GM23248 (cell line): ENCODE measurements around the gene EDC4. TPM values are rescaled to one million over a fixed set of nuclear protein-coding genes. Genes with fewer than 3 reads are reported as not detected.

Experiments used
- DNase-seq: peaks from one replicate; pipeline ENCODE4 v3.0.0-alpha.2; 2015
- H2AFZ ChIP-seq: fragments of 200-600 bp; sonication (generic); 2 replicates; pipeline ENCODE4 v1.6.1; 2016; ENCODE audit warnings: antibody characterized with exemption
- H3F3A ChIP-seq: fragments of 200-600 bp; sonication (generic); 2 replicates; pipeline ENCODE4 v1.6.1; 2016; ENCODE audit warnings: mild to moderate bottlenecking, antibody characterized with exemption, mixed run types; ENCODE audit not compliant: insufficient read depth
- H3K27ac ChIP-seq: fragments of 200-600 bp; sonication (generic); 2 replicates; pipeline ENCODE4 v1.5.1; 2016; ENCODE audit warnings: mild to moderate bottlenecking
- H3K27me3 ChIP-seq: fragments of 200-600 bp; sonication (generic); replicated peaks from 2 replicates; pipeline ENCODE4 v1.6.1; 2016; ENCODE audit warnings: mild to moderate bottlenecking; ENCODE audit not compliant: insufficient read depth
- H3K36me3 ChIP-seq: fragments of 200-600 bp; sonication (generic); 2 replicates; pipeline ENCODE4 v1.6.1; 2016; ENCODE audit warnings: low read depth, mild to moderate bottlenecking
- H3K4me1 ChIP-seq: fragments of 200-600 bp; sonication (generic); 2 replicates; pipeline ENCODE4 v1.6.1; 2016; ENCODE audit warnings: mild to moderate bottlenecking; ENCODE audit not compliant: insufficient read depth
- H3K4me2 ChIP-seq: fragments of 200-600 bp; sonication (generic); one replicate; pipeline ENCODE4 v1.6.1; 2016; ENCODE audit warnings: mild to moderate bottlenecking; ENCODE audit not compliant: unreplicated experiment
- H3K4me3 ChIP-seq: fragments of 200-600 bp; sonication (generic); 2 replicates; pipeline ENCODE4 v1.5.1; 2016; ENCODE audit warnings: mild to moderate bottlenecking
- H3K79me2 ChIP-seq: fragments of 200-600 bp; sonication (generic); 2 replicates; pipeline ENCODE4 v1.6.1; 2016; ENCODE audit warnings: mild to moderate bottlenecking; ENCODE audit not compliant: insufficient read depth
- H3K9ac ChIP-seq: fragments of 200-600 bp; sonication (generic); 2 replicates; pipeline ENCODE4 v1.6.1; 2016; ENCODE audit warnings: mild to moderate bottlenecking
- H3K9me2 ChIP-seq: fragments of 200-600 bp; sonication (generic); 2 replicates; pipeline ENCODE4 v1.6.1; 2016; ENCODE audit warnings: mixed run types, mild to moderate bottlenecking, moderate library complexity; ENCODE audit not compliant: insufficient read depth
- H3K9me3 ChIP-seq: fragments of 200-600 bp; sonication (generic); one replicate; pipeline ENCODE4 v1.6.1; 2017; ENCODE audit warnings: low read depth
- H4K20me1 ChIP-seq: fragments of 200-600 bp; sonication (generic); 2 replicates; pipeline ENCODE4 v1.6.0; 2016; ENCODE audit not compliant: insufficient read depth
- EZH2 ChIP-seq: fragments of 200-600 bp; sonication (generic); IDR thresholded peaks from 2 replicates; pipeline ENCODE4 v1.6.1; 2018; ENCODE audit warnings: antibody characterized with exemption, mild to moderate bottlenecking; ENCODE audit not compliant: insufficient read depth, poor library complexity, severe bottlenecking
- EZH2phosphoT487 ChIP-seq: fragments of 200-600 bp; sonication (generic); IDR thresholded peaks from 2 replicates; pipeline ENCODE4 v1.6.1; 2018; ENCODE audit warnings: antibody characterized with exemption, moderate library complexity, mild to moderate bottlenecking, low read depth; ENCODE audit not compliant: insufficient read depth
- WGBS, 2 experiments: methylation state at CpG; one replicate each; pipeline ENCODE4 v1.1.6; 2015 to 2017; ENCODE audit warnings: low lambda C conversion rate in 2 of 2, low coverage in 1 of 2; ENCODE audit errors: missing lambda C conversion rate in 2 of 2; 5-methylcytosine and 5-hydroxymethylcytosine counted together
- in situ Hi-C: fragments of 300-500 bp; cut with MboI; formaldehyde crosslinking; loops from 2 replicates; pipeline ENCODE4 v1.15.0; 2020
- polyA plus RNA-seq: library from polyadenylated mRNA; unstranded; fragments of >200 nt; fragmentation: Nextera tagmentation; extraction: Ambion mirVana; gene quantifications from 2 replicates; pipeline ENCODE4 v1.2.1, GENCODE V29; 2016
- total RNA-seq: library from RNA; depleted of rRNA; stranded (reverse); fragments of >200 nt; shearing (Covaris generic); gene quantifications from 2 replicates; pipeline ENCODE4 v1.2.3, GENCODE V29; 2014; rRNA removed

The EDC4 gene
- total RNA-seq (37.7 and 48.5 TPM in 2 replicates), polyA plus RNA-seq (39.9 and 41.3 TPM in 2 replicates)

GRCh38 chr16:67872631-67873434, at the start of gene EDC4:
TSS of gene EDC4 (plus strand) at chr16:67873052. CDS start at chr16:67873262, 210 bp downstream.
- H3K4me2 ChIP-seq = peak within 1 kb of the TSS; percentile 84
- WGBS, 2 experiments = 5 to 6% methylated on average over 36 to 42 of the region's 72 CpGs
- H3K27me3 ChIP-seq = no peaks in the 10 kb centered on the region
- H3K36me3 ChIP-seq = peaks cover 16% of the 10 kb centered on the region; the same call in 1 of the 2 replicates
- peak within 1 kb of the TSS; percentile 95 for H3K9ac ChIP-seq
- H3F3A ChIP-seq = peaks cover 25% of the 10 kb centered on the region
- peak within 1 kb of the TSS; percentile 74 for H2AFZ ChIP-seq
- TF ChIP-seq EZH2 = no peak
- no peak for TF ChIP-seq EZH2phosphoT487
- peaks cover 9% of the 10 kb centered on the region for H3K4me1 ChIP-seq
- H3K79me2 ChIP-seq = peaks cover 60% of the 10 kb centered on the region
- in situ Hi-C loops = no loop called here
- peak; percentile 91 for DNase-seq
- no peaks in the 10 kb centered on the region for H4K20me1 ChIP-seq
- H3K4me3 ChIP-seq = peak within 1 kb of the TSS; percentile 78
- no peaks in the 10 kb centered on the region for H3K9me2 ChIP-seq
- no peaks in the 10 kb centered on the region for H3K9me3 ChIP-seq
- H3K27ac ChIP-seq = peak within 1 kb of the TSS; percentile 71

GRCh38 chr16:67825119-67825518, 47.7 kb upstream of the EDC4 start:
- Histone ChIP-seq H3K27me3 (no peaks in the 10 kb centered on the region), H3K4me3 (no peak overlapping the region), H3K9me2 (no peaks in the 10 kb centered on the region), H4K20me1 (no peaks in the 10 kb centered on the region), H3K4me1 (0 out of 2 replicates have a peak, but pooled peaks cover 6% of the 10 kb centered on the region), H3K9me3 (no peaks in the 10 kb centered on the region), H3K27ac (no peak overlapping the region), H2AFZ (no peak overlapping the region), H3K9ac (no peak overlapping the region), H3K79me2 (no peaks in the 10 kb centered on the region), H3F3A (0 out of 2 replicates have a peak, but pooled peaks cover 9% of the 10 kb centered on the region), H3K36me3 (0 out of 2 replicates have a peak, but pooled peaks cover 4% of the 10 kb centered on the region), H3K4me2 (no peak overlapping the region)
- TF ChIP-seq EZH2phosphoT487 (no peak), EZH2 (no peak)
- no peak for DNase-seq
- in situ Hi-C loops = no loop called here
- 90 to 92% methylated on average over 8 of the region's 8 CpGs for WGBS, 2 experiments

- Histone ChIP-seq H3K4me3 (no peak overlapping the region), H4K20me1 (no peaks in the 10 kb centered on the region), H3K27me3 (no peaks in the 10 kb centered on the region), H3F3A (0 out of 2 replicates have a peak, but pooled peaks cover 9% of the 10 kb centered on the region), H3K27ac (no peak overlapping the region), H3K9me3 (no peaks in the 10 kb centered on the region), H2AFZ (no peak overlapping the region), H3K9ac (no peak overlapping the region), H3K36me3 (0 out of 2 replicates have a peak, but pooled peaks cover 6% of the 10 kb centered on the region), H3K79me2 (no peaks in the 10 kb centered on the region), H3K4me2 (no peak overlapping the region), H3K4me1 (0 out of 2 replicates have a peak, but pooled peaks cover 6% of the 10 kb centered on the region), H3K9me2 (no peaks in the 10 kb centered on the region)
- TF ChIP-seq EZH2 (no peak), EZH2phosphoT487 (no peak)
- WGBS, 2 experiments = 90 to 92% methylated on average over 14 of the region's 14 CpGs
- no peak for DNase-seq
- in situ Hi-C loops = no loop called here
Measured at GRCh38 chr16:67825906-67826305, 46.9 kb upstream of the EDC4 start.

- Histone ChIP-seq H3K36me3 (peaks cover 6% of the 10 kb centered on the region; the same call in 1 of the 2 replicates), H3K4me2 (no peak overlapping the region)
- in situ Hi-C loops = no loop called here
Measured at GRCh38 chr16:67828651-67829050, 44.2 kb upstream of the EDC4 start.

More at GRCh38 chr16:67828651-67829050, 44.2 kb upstream of the EDC4 start:
- Histone ChIP-seq H3K9me3 (no peaks in the 10 kb centered on the region), H3K4me1 (peaks cover 6% of the 10 kb centered on the region), H4K20me1 (no peaks in the 10 kb centered on the region), H3F3A (no peaks in the 10 kb centered on the region), H2AFZ (no peak overlapping the region), H3K9me2 (no peaks in the 10 kb centered on the region), H3K4me3 (no peak overlapping the region), H3K79me2 (peaks cover 27% of the 10 kb centered on the region), H3K27me3 (no peaks in the 10 kb centered on the region), H3K9ac (no peak overlapping the region), H3K27ac (no peak overlapping the region)
- no peak for DNase-seq
- TF ChIP-seq EZH2phosphoT487 (no peak), EZH2 (no peak)
- 50 to 81% methylated on average over 1 to 4 of the region's 4 CpGs for WGBS, 2 experiments
